Neuron (in vitro differentiated cells): ENCODE data around the gene USF2.
A peak's percentile ranks its signal among the peaks of the same experiment; 100 is the strongest.

Experiments
- H2AFZ ChIP-seq: one replicate; pipeline ENCODE4 v1.6.1; 2013; ENCODE audit warnings: low read depth, mild to moderate bottlenecking, inconsistent platforms, low read length, moderate library complexity
- H3K27me3 ChIP-seq: one replicate; pipeline ENCODE4 v1.6.1; 2013; ENCODE audit warnings: low read length; ENCODE audit not compliant: insufficient read depth
- H3K36me3 ChIP-seq: one replicate; pipeline ENCODE4 v1.6.1; 2013; ENCODE audit warnings: low read length; ENCODE audit not compliant: insufficient read depth
- H3K4me1 ChIP-seq: one replicate; pipeline ENCODE4 v1.6.1; 2013; ENCODE audit warnings: low read length; ENCODE audit not compliant: insufficient read depth
- H3K4me3 ChIP-seq: 2 replicates; pipeline ENCODE4 v1.5.1; 2013; ENCODE audit warnings: mild to moderate bottlenecking, low read length, moderate library complexity
- H3K9me3 ChIP-seq: one replicate; pipeline ENCODE4 v1.6.1; 2013; ENCODE audit warnings: low read length

USF2 gene

GRCh38 chr19:35265126-35265899 is 3.4 kb upstream of the USF2 start:
- no peak overlapping the region for H2AFZ ChIP-seq
- H3K36me3 ChIP-seq, result peaks cover 11% of the 10 kb centered on the region
- H3K27me3 ChIP-seq, result no peaks in the 10 kb centered on the region
- H3K4me1 ChIP-seq, result peaks cover 14% of the 10 kb centered on the region
- no peaks in the 10 kb centered on the region for H3K9me3 ChIP-seq
- no peak overlapping the region for H3K4me3 ChIP-seq

GRCh38 chr19:35265900-35266519 is 2.8 kb upstream of the USF2 start:
- Histone ChIP-seq H3K9me3 (no peaks in the 10 kb centered on the region), H3K36me3 (peaks cover 18% of the 10 kb centered on the region), H3K27me3 (no peaks in the 10 kb centered on the region), H2AFZ (no peak overlapping the region), H3K4me1 (peaks cover 15% of the 10 kb centered on the region), H3K4me3 (no peak overlapping the region)

GRCh38 chr19:35266520-35267352 is 2.0 kb upstream of the USF2 start:
- peaks cover 15% of the 10 kb centered on the region for H3K4me1 ChIP-seq
- H3K9me3 ChIP-seq, result no peaks in the 10 kb centered on the region
- peaks cover 26% of the 10 kb centered on the region for H3K36me3 ChIP-seq
- no peak overlapping the region for H2AFZ ChIP-seq
- H3K27me3 ChIP-seq, result no peaks in the 10 kb centered on the region
- H3K4me3 ChIP-seq, result peak overlapping the region; percentile 73

GRCh38 chr19:35267353-35267817 is 1.4 kb upstream of the USF2 start:
- Histone ChIP-seq H3K4me1 (peaks cover 15% of the 10 kb centered on the region), H3K4me3 (peak overlapping the region; percentile 73), H3K36me3 (peaks cover 32% of the 10 kb centered on the region), H3K27me3 (no peaks in the 10 kb centered on the region), H3K9me3 (no peaks in the 10 kb centered on the region), H2AFZ (peak overlapping the region; percentile 48)

GRCh38 chr19:35267818-35268535 is 785 bp upstream of the USF2 start:
- H3K36me3 ChIP-seq, result peaks cover 38% of the 10 kb centered on the region
- peaks cover 15% of the 10 kb centered on the region for H3K4me1 ChIP-seq
- peak overlapping the region; percentile 48 for H2AFZ ChIP-seq
- peak overlapping the region; percentile 73 for H3K4me3 ChIP-seq
- H3K9me3 ChIP-seq, result no peaks in the 10 kb centered on the region
- no peaks in the 10 kb centered on the region for H3K27me3 ChIP-seq

GRCh38 chr19:35269438-35270117 is 816 bp downstream of the USF2 start:
- Histone ChIP-seq H3K4me1 (peaks cover 15% of the 10 kb centered on the region), H3K27me3 (no peaks in the 10 kb centered on the region), H3K36me3 (peaks cover 51% of the 10 kb centered on the region), H3K9me3 (no peaks in the 10 kb centered on the region), H2AFZ (no peak overlapping the region), H3K4me3 (peak overlapping the region; percentile 73)

- no peak overlapping the region for H2AFZ ChIP-seq
- peaks cover 51% of the 10 kb centered on the region for H3K36me3 ChIP-seq
- peaks cover 15% of the 10 kb centered on the region for H3K4me1 ChIP-seq
- no peaks in the 10 kb centered on the region for H3K27me3 ChIP-seq
- H3K9me3 ChIP-seq, result no peaks in the 10 kb centered on the region
- peak overlapping the region; percentile 73 for H3K4me3 ChIP-seq
Observed at GRCh38 chr19:35270381-35270811, 1.6 kb downstream of the USF2 start.

GRCh38 chr19:35271546-35271945 is 2.8 kb downstream of the USF2 start:
- Histone ChIP-seq H2AFZ (no peak overlapping the region), H3K27me3 (no peaks in the 10 kb centered on the region), H3K4me1 (peaks cover 12% of the 10 kb centered on the region), H3K4me3 (no peak overlapping the region), H3K36me3 (peaks cover 51% of the 10 kb centered on the region), H3K9me3 (no peaks in the 10 kb centered on the region)

GRCh38 chr19:35272122-35272719 is 3.5 kb downstream of the USF2 start:
- Histone ChIP-seq H3K4me1 (peaks cover 7% of the 10 kb centered on the region), H3K4me3 (no peak overlapping the region), H3K27me3 (no peaks in the 10 kb centered on the region), H3K9me3 (no peaks in the 10 kb centered on the region), H3K36me3 (peaks cover 55% of the 10 kb centered on the region), H2AFZ (no peak overlapping the region)

- Histone ChIP-seq H3K4me3 (no peak overlapping the region), H3K9me3 (no peaks in the 10 kb centered on the region), H3K4me1 (peaks cover 7% of the 10 kb centered on the region), H3K27me3 (no peaks in the 10 kb centered on the region), H3K36me3 (peaks cover 56% of the 10 kb centered on the region), H2AFZ (no peak overlapping the region)
Observed at GRCh38 chr19:35272954-35273649, 4.3 kb downstream of the USF2 start.

- peaks cover 7% of the 10 kb centered on the region for H3K4me1 ChIP-seq
- no peaks in the 10 kb centered on the region for H3K9me3 ChIP-seq
- no peak overlapping the region for H2AFZ ChIP-seq
- H3K36me3 ChIP-seq, result peaks cover 61% of the 10 kb centered on the region
- no peaks in the 10 kb centered on the region for H3K27me3 ChIP-seq
- no peak overlapping the region for H3K4me3 ChIP-seq
Observed at GRCh38 chr19:35273686-35274259, 5.0 kb downstream of the USF2 start.
